SK-N-MC (cell line): Measurements from ENCODE around the gene RPL38.

Source experiments
- DNase-seq: peaks from one replicate; pipeline ENCODE4 v3.0.0-alpha.2; 2011; ENCODE audit warnings: low read depth, low spot score
- H3K27ac ChIP-seq: fragments of 200-600 bp; sonication (generic); 2 replicates; pipeline ENCODE4 v1.5.1; 2016; ENCODE audit warnings: mixed run types
- H3K36me3 ChIP-seq: fragments of 200-600 bp; sonication (generic); 2 replicates; pipeline ENCODE4 v1.6.1; 2017; ENCODE audit warnings: antibody characterized with exemption, low read length, mixed read lengths; ENCODE audit not compliant: insufficient read depth
- H3K4me3 ChIP-seq: fragments of 200-600 bp; sonication (generic); 2 replicates; pipeline ENCODE4 v1.5.1; 2016
- H3K9ac ChIP-seq: fragments of 200-600 bp; sonication (generic); 2 replicates; pipeline ENCODE4 v1.8.0; 2017; ENCODE audit warnings: mixed run types, mixed read lengths; ENCODE audit not compliant: insufficient read length
- H3K9me3 ChIP-seq: fragments of 200-600 bp; sonication (generic); 2 replicates; pipeline ENCODE4 v1.6.1; 2017; ENCODE audit warnings: low read depth, mild to moderate bottlenecking, antibody characterized with exemption, low read length, moderate library complexity, mixed read lengths
- EZH2 ChIP-seq: fragments of 200-600 bp; sonication (generic); IDR thresholded peaks from one replicate; pipeline ENCODE4 v1.6.1; 2017; ENCODE audit warnings: antibody characterized with exemption
- FOXP2 ChIP-seq: optimal IDR thresholded peaks from 2 replicates; pipeline ENCODE3; 2011; ENCODE audit warnings: mild to moderate bottlenecking, moderate library complexity; ENCODE audit not compliant: insufficient read depth; ENCODE audit errors: extremely low read length, control extremely low read depth
- POLR2AphosphoS5 ChIP-seq: IDR thresholded peaks from 2 replicates; pipeline ENCODE4 v1.6.1; 2012; ENCODE audit warnings: mild to moderate bottlenecking, low read depth, low read length, borderline replicate concordance

RPL38 gene

DNA sequence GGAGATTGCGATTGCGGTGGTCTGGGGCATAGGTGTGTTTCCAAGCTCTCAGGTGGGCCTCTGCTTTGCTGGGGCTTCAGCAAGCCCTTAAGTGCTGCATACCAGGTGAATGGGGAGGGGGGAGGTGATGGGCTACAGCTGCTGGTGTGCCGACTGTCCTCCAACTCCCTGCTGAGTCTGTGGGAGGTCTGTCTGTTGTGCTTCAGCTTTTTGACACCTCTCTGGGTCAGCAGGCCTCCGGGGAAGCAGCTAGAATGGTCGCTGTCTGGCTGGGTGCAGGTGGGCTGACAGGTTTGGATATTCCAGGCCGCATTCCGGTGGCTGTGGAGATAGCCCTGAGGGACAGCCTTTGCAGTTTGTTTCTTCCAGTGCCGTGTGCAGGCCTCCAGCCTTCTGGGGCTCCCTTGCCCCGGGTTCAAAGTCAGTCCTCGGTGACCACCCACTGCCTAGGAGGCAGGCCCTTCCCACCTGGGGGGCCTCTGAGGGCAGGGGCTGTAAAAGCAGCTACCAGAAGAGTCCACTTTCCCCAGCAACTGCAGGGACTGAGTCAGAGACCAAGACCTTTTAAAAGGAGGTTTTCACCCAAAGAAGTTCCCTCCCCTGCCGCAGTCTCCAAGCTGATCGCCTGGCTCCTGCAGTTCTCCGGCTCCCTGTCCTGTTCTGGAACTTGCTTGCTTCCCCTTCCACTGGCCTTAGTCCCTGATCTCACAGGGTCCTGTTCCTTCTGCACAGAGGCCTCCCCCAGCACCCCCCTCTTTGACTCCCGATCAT, 7.8 kb downstream of the RPL38 start:
- Histone ChIP-seq H3K4me3 (no peak overlapping the region), H3K27ac (peak overlapping the region; percentile 61), H3K9ac (no peak overlapping the region), H3K9me3 (no peaks in the 10 kb centered on the region), H3K36me3 (peaks cover 51% of the 10 kb centered on the region)
- TF ChIP-seq POLR2AphosphoS5 (no peak), EZH2 (no peak), FOXP2 (no peak)
- no peak for DNase-seq

DNA sequence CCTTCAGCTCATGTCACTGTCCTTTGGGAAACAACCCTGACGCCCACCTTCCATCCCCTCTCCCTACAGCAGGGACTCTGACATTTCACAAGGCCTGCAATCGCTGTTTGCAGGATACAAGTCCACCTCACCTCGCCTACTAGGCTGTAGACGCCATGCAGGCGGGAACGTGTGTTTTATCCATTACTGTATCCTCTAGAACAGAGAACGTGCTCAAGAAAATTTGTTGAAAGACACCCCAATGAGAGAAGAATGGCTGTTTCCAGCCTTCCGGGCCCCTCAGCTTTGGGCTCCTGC, 8.4 kb downstream of the RPL38 start:
- DNase-seq, result no peak
- peaks cover 48% of the 10 kb centered on the region for H3K36me3 ChIP-seq
- H3K4me3 ChIP-seq, result no peak overlapping the region
- peak overlapping the region; percentile 61; the same call in 1 of the 2 replicates for H3K27ac ChIP-seq
- H3K9me3 ChIP-seq, result no peaks in the 10 kb centered on the region
- TF ChIP-seq FOXP2, result no peak
- peak; percentile 36; the same call in 1 of the 2 replicates for TF ChIP-seq POLR2AphosphoS5
- no peak for TF ChIP-seq EZH2
- H3K9ac ChIP-seq, result no peak overlapping the region

DNA sequence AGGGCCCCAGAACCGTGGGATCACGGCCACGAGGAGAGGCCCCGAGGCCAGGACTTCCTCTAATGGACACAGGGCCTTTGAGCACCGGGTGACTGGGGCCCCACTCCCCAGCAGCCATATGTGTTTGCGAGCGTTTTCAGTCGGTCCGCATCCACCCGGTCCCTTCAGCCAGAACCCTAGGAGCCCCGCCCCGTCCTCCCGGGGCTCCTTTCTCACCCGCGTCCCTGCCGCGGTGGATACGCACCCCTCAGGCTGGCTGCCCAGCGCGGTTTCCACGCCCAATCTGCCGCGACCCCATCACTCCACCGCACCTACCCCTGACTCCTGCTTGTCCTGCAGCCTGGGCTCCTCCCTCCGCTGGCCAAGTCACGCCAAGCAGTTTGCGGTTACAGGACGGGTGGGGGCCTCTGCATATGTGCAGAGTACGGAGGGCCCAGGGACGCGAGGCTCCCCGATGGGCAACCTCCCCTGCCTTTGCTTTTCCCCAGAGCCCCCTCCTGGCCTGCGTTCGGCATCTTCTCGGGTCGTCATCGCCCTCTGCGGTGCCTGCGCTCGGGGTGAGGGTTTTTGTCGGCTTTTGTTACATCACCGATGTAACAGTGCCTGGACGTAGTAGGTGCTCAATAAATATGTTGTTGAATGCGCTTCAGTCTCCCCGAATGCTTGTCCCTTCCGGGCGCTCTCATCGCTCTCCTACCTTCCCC, 8.9 kb downstream of the RPL38 start:
- Histone ChIP-seq H3K36me3 (peaks cover 43% of the 10 kb centered on the region), H3K9ac (peak overlapping the region; percentile 73), H3K9me3 (no peaks in the 10 kb centered on the region), H3K4me3 (peak overlapping the region; percentile 83), H3K27ac (peak overlapping the region; percentile 66; the same call in 1 of the 2 replicates)
- DNase-seq, result no peak
- TF ChIP-seq POLR2AphosphoS5 (0 out of 2 replicates have a peak, but pooled peaks have one; percentile 7), FOXP2 (no peak), EZH2 (no peak)

DNA sequence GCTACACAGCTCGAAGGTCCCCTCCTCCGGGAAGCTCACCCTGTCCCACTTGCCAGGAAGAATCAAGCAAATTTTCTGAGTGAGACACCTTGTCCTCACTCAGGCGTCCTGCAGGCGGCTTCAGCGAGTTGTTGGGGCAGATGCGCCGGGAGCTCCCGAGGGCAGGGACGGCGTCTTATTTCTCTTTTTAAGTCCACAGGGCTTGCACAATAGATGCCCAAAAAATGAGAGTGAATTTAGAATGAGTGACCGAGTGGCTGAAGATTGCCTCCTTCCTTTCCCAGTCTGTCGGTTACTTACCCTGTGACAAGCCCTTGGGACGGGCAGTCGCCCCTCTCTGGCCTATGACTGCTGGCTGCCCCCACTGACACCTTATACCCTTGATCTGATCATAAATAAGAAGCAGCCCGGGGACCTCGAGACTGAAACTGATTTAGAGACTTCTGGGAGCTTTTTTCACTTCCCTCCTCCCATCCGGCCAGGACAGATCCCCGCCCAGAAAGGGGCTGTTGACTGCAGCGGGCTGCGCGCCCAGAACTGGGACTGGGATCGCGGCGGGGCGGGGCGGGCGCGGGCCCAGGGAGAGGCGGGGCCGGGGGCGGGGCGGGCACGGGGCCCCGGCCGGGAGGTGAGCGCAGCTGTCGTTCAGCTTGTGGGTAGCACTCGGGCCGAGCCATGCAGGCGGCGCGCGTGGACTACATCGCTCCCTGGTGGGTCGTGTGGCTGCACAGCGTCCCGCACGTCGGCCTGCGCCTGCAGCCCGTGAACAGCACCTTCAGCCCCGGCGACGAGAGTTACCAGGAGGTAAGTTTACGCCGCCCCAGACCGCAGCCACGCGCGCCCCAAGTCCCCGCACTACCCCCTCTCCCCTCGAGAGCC, 9.7 kb downstream of the RPL38 start, which contains the start of gene TTYH2:
TSS of gene TTYH2 (plus strand) at position 659 of the 879 bp plus-strand sequence. CDS start at position 676, 17 bp downstream.
- peak within 1 kb of the TSS; percentile 66 for H3K27ac ChIP-seq
- no peak for DNase-seq

DNA sequence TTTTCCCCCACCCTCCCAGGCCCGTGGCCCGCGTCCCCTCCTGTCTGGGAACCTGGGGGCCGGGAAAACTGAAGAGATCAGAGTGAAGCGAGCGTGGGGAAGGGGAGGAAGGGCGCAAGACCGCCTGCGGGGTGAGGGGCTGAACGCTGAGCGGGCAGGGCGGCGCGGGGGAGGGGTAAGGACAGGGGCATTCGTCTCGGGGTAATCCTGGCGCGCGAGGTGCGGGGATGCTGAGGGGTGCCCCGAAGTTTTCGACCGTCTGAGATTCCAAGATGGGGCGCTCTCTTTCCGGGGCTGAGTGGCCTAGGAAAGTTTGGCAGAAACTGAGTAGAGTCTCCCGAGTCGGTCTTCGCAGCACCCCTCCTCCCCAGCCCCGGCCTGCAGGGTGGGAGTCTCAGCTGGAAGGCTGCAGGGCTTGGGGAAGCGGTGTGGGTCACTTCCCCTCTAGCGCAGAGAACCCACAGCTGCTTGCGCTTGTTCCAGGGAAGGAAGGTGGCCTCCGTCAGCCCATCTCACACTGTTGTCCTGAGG, 10.4 kb downstream of the RPL38 start:
- H3K36me3 ChIP-seq, result peaks cover 27% of the 10 kb centered on the region
- H3K4me3 ChIP-seq, result peak overlapping the region; percentile 83
- TF ChIP-seq EZH2 (no peak), FOXP2 (no peak), POLR2AphosphoS5 (no peak)
- no peaks in the 10 kb centered on the region for H3K9me3 ChIP-seq
- no peak for DNase-seq
- peak overlapping the region; percentile 67 for H3K9ac ChIP-seq
- H3K27ac ChIP-seq, result no peak overlapping the region

More for the DNA sequence above, 9.7 kb downstream of the RPL38 start, which contains the start of gene TTYH2:
- Histone ChIP-seq H3K9ac (peak within 1 kb of the TSS; percentile 73), H3K36me3 (peaks cover 35% of the 10 kb centered on the region), H3K4me3 (peak within 1 kb of the TSS; percentile 83), H3K9me3 (no peaks in the 10 kb centered on the region)
- TF ChIP-seq POLR2AphosphoS5 (peak; percentile 41; the same call in 1 of the 2 replicates), FOXP2 (no peak)

GRCh38 chr17:74214484-74215341, 11.2 kb downstream of the RPL38 start:
- DNase-seq, result no peak
- Histone ChIP-seq H3K9me3 (no peaks in the 10 kb centered on the region), H3K4me3 (peak overlapping the region; percentile 83), H3K27ac (no peak overlapping the region), H3K36me3 (peaks cover 19% of the 10 kb centered on the region), H3K9ac (peak overlapping the region; percentile 45)
- TF ChIP-seq FOXP2 (no peak), POLR2AphosphoS5 (no peak), EZH2 (no peak)

DNA sequence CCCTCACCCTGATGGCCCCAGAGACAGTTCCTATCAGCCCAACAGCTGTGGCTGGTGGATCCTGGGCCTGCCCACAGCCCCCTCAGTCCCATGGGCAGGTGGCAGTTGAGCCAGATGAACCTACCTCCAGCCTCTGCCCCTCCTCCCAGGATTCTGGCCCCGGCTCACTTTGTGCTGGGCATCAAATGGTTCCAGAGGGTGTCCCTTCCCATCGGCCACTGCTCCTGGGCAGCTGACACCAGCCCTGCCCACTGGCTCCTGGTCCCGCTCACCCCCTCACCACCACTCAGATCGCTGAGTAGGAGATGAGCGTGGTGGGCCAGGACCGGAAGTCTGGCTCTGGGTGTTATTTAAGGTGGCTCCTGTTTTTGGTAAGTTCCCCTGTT, 11.9 kb downstream of the RPL38 start:
- TF ChIP-seq POLR2AphosphoS5, result no peak
- TF ChIP-seq EZH2, result no peak
- no peak for TF ChIP-seq FOXP2
- H3K9ac ChIP-seq, result no peak overlapping the region

More for the DNA sequence above, 11.9 kb downstream of the RPL38 start:
- H3K27ac ChIP-seq, result no peak overlapping the region
- H3K9me3 ChIP-seq, result no peaks in the 10 kb centered on the region
- no peak for DNase-seq
- peaks cover 13% of the 10 kb centered on the region for H3K36me3 ChIP-seq
- no peak overlapping the region for H3K4me3 ChIP-seq
